CMK (cell line): ENCODE data around the gene GSTA1.
"Not testable (repeated sequence)": the region's sequence is repeated elsewhere in the genome, so short reads cannot be mapped to it uniquely, and the experiment has no call there.

Experiments
- DNase-seq: peaks from one replicate; pipeline ENCODE4 v3.0.0-alpha.2; 2010; ENCODE audit warnings: low read depth

GSTA1 gene

GRCh38 chr6:52757651-52758338 is 45.8 kb downstream of the GSTA1 start:
- not testable (repeated sequence) for DNase-seq

GRCh38 chr6:52754443-52754842 is 49.2 kb downstream of the GSTA1 start:
- DNase-seq: no peak

GRCh38 chr6:52753137-52753536 is 50.5 kb downstream of the GSTA1 start:
- not testable (repeated sequence) for DNase-seq

GRCh38 chr6:52752310-52752709 is 51.3 kb downstream of the GSTA1 start:
- no peak for DNase-seq

GRCh38 chr6:52749556-52750152 is 54.0 kb downstream of the GSTA1 start:
- no peak for DNase-seq

- not testable (repeated sequence) for DNase-seq
These were observed 56.3 kb downstream of the GSTA1 start for GRCh38 chr6:52747301-52747700.

GRCh38 chr6:52746213-52746612 is 57.4 kb downstream of the GSTA1 start:
- no peak for DNase-seq

GRCh38 chr6:52745764-52746201 is 57.8 kb downstream of the GSTA1 start:
- DNase-seq: no peak

- no peak for DNase-seq
These were observed 61.7 kb downstream of the GSTA1 start for GRCh38 chr6:52741872-52742271.
